Choroid plexus epithelial cell (primary cell): ENCODE measurements around the gene PNMA8C.

ENCODE experiments used
- DNase-seq: peaks from one replicate; pipeline ENCODE4 v3.0.0-alpha.2; 2010; ENCODE audit warnings: low read depth
- H3K4me3 ChIP-seq: 2 replicates; pipeline ENCODE4 v1.5.1; 2011; ENCODE audit warnings: low read depth, mild to moderate bottlenecking, control low read depth, low read length, moderate library complexity
- TF ChIP-seq, protein P1 (sequence below): conservative IDR thresholded peaks from 2 replicates; pipeline ENCODE4 v1.5.1; 2011; ENCODE audit warnings: low read depth, mild to moderate bottlenecking, control low read depth, inconsistent platforms, low read length, moderate library complexity

Gene PNMA8C

GRCh38 chr19:46392837-46393236, 35.9 kb downstream of the PNMA8C start:
- no peak overlapping the region for H3K4me3 ChIP-seq

GRCh38 chr19:46392252-46392801, 36.4 kb downstream of the PNMA8C start:
- TF ChIP-seq, protein P1, sequence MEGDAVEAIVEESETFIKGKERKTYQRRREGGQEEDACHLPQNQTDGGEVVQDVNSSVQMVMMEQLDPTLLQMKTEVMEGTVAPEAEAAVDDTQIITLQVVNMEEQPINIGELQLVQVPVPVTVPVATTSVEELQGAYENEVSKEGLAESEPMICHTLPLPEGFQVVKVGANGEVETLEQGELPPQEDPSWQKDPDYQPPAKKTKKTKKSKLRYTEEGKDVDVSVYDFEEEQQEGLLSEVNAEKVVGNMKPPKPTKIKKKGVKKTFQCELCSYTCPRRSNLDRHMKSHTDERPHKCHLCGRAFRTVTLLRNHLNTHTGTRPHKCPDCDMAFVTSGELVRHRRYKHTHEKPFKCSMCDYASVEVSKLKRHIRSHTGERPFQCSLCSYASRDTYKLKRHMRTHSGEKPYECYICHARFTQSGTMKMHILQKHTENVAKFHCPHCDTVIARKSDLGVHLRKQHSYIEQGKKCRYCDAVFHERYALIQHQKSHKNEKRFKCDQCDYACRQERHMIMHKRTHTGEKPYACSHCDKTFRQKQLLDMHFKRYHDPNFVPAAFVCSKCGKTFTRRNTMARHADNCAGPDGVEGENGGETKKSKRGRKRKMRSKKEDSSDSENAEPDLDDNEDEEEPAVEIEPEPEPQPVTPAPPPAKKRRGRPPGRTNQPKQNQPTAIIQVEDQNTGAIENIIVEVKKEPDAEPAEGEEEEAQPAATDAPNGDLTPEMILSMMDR = no peak
- DNase-seq = peak; percentile 71
- no peak overlapping the region for H3K4me3 ChIP-seq

More at GRCh38 chr19:46392837-46393236, 35.9 kb downstream of the PNMA8C start:
- no peak for DNase-seq
- TF ChIP-seq, protein P1 = no peak

- no peak for DNase-seq
These were observed 37.2 kb downstream of the PNMA8C start for GRCh38 chr19:46391296-46392251.

DNA sequence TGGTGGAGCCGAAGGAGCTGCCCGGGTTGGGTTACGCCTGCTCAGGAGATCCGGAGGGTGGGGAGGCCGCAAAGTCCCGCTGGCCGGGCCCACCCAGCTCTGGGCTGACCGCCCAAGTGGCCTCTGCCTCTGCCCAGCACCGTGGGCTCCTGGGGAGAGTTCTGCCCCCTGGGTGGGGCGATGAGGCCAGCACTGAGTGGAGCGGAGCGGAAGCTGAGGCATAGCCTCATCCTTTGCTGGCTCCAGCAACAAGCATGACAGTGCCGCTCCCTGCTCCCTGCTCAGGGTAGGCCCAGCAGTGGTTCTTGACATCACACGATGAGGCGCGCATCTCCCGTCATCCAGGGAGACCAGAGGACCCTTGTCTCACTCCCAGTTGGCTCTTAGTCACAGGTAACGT, 37.9 kb downstream of the PNMA8C start:
- no peak overlapping the region for H3K4me3 ChIP-seq
- TF ChIP-seq, protein P1 = no peak
- no peak for DNase-seq

More at GRCh38 chr19:46391296-46392251, 37.2 kb downstream of the PNMA8C start:
- TF ChIP-seq, protein P1 = no peak
- no peak overlapping the region for H3K4me3 ChIP-seq

DNA sequence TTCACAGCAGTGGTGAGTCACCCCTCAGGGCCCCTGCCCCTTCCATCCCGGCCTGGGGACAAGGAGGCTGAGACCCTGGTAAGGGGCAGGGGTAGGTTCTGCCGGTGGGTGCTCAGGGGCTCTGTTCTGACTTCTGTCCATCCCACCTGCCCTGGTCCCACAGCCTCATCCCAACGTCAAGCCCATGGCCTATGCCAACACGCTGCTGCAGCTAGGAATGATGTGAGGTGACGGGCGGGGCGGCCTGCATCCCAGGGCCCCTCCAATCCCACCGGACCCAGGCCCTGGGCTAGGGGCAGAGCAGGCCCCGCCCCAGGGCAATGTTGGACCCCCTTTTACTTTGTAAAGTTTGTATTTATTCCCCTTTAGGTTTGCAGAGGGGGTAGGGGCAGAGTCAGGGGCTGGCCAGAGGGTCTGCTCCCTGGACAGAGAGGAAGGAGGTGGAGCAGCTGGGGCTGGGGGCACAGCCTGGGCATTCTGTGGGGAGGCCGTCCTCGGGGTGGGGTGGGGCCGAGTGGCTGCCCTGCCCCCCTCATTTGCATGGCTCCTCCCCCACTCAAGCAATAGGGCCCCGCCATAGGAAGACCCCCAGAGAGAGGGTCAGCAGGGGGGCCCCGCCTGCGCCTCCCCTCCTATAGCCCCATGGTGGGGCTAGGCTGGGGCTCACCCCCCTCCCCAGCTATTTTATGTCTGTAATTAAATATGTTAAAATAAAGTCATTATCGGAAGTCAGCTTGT, 38.4 kb downstream of the PNMA8C start:
- H3K4me3 ChIP-seq = no peak overlapping the region
- DNase-seq = no peak
- TF ChIP-seq, protein P1 = no peak

- no peak for DNase-seq
- TF ChIP-seq, protein P1 = no peak
- H3K4me3 ChIP-seq = no peak overlapping the region
These were observed 40.2 kb downstream of the PNMA8C start for GRCh38 chr19:46388311-46389095.
